Hepatic stellate cell (primary cell): ENCODE measurements around the gene ZNF774.
A peak's percentile ranks its signal among the peaks of the same experiment; 100 is the strongest.
"Not testable (repeated sequence)": the region's sequence is repeated elsewhere in the genome, so short reads cannot be mapped to it uniquely, and the experiment has no call there.

Experiments
- DNase-seq: peaks from one replicate; pipeline ENCODE4 v3.0.0; 2011; ENCODE audit warnings: low spot score

The ZNF774 gene

DNA sequence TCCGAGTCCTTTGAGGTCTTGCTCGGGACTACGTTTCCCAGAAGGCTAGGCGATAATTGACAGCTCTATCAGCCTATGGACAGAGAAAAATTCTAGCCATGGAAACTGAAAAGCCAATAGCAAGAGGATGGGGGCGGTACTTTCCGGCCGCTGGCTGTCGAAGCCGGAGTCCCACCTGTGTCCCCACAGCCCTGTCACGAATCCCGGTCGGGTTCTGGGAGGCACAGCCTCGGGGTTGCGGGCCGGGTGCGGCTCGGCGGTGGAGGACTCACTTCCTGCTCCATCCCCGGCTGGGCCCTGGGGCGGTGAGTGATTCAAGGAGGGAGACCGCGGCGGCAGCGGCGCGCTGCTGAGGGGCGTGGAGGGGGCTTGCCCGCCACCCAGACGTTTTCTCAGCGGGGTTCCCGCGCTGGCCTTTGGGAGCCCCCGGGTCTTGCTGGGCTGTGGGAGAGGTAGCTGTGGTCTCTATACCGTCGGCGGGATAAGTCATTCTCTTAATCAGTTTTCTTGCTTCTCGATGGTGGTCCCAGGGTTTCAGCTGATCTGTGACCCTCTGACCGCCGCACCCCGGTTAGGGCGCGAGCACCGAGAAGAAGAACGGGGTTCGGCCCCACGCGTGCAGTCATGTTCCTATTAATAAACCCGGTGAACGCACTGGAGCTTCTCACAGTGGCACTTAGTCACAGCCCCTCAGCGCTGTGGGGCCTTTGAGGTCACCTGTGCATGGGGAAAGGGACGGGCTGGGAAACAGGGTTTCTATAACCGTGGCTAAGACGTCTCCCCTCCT, at the start of gene ZNF774:
ZNF774 (plus strand) TSS at position 178 of the 787 bp plus-strand sequence. CDS start 2,377 bp downstream, outside the sequence.
- DNase-seq, result peak; percentile 99

DNA sequence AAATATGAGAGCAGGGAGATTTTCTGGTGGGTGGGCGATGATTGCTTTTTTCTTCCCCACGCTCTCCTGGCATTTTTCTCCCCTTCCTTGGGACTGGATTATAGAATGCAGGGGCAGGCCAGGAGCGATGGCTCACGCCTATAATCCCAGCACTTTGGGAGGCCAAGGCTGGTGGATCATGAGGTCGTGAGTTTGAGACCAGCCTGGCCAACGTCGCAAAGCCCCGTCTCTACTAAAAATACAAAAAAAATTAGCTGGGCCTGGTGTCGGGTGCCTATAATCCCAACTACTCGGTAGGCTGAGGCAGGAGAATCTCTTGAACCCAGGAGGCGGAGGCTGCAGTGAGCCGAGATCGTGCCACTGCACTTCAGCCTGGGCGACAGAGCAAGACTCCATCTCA, 46.7 kb upstream of the ZNF774 start:
- DNase-seq, result not testable (repeated sequence)

DNA sequence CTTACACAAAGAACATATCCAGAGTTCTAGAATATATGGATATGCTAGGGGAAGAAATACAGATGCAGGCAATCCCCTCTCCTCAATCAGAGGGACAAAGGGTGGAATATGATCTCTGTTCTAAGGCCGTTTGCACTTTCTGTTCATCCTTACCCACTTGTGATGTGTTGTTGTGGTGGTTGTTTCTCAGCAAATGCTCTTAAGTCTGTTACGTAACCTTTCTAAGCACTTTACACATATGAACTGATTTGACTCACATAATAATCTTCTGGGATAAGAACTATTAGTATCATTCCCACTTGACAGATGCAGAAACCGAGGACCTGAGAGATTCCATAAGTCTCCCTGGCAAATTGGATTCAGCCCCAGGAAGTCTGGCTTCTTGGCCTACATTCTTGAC, 46.2 kb upstream of the ZNF774 start:
- DNase-seq, result no peak

DNA sequence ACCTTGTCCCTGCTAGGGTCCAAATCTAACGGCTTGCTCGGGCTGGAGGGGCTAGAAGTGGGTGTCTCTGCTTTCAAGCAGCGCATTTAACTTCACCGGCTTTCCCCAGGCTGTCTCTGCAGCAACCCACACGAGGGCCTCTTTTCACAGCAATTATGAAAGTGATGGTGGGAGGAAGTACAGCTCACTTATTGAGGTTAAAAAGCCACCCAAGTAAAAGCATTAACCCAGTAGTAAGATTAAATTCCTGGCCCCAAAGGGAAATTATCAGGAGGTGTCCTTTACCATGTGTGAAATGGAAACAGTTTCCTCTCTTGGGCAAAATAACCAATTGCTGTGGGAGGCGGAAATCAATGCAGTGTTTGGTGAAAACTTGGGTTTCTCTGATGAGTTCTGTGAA, 45.5 kb upstream of the ZNF774 start:
- no peak for DNase-seq

DNA sequence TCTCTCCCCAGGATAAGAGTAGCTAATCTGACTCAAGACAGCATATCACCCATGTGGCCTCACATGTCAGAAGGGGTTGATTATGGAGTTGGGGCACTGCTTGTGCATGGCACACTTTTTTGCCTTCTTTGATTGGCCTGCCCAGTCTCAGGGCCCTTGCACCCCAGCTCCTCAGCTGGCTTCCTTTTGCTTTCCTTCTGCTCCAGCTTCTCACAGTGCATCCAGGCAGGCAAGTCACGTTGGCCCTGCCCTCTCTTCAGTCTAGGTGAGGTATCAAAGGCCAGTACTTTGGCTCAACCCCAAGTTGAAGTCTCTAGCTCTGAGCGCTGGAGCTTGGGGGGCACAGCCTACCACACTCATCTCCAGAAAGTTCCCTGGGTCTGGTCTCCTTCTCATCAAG, 44.4 kb upstream of the ZNF774 start:
- DNase-seq, result no peak

DNA sequence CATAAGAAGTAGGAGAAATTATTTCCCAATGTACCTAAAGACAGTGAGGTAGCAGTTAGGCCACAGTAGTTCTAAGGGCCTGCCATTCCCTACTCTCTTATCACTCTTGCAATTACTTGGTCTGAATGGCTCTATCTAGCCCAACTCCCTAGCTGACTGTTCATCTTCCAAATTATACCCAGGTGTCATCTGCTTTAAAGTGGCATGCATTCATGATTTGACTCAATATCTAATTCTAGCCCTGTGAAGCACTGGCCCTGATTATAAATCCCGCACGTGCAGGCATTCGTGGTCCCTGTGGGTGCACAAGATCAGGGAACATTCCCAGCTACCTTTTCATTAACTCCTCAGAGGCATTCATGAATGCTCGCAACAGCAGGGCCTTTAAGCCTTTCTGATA, 43.1 kb upstream of the ZNF774 start:
- no peak for DNase-seq

DNA sequence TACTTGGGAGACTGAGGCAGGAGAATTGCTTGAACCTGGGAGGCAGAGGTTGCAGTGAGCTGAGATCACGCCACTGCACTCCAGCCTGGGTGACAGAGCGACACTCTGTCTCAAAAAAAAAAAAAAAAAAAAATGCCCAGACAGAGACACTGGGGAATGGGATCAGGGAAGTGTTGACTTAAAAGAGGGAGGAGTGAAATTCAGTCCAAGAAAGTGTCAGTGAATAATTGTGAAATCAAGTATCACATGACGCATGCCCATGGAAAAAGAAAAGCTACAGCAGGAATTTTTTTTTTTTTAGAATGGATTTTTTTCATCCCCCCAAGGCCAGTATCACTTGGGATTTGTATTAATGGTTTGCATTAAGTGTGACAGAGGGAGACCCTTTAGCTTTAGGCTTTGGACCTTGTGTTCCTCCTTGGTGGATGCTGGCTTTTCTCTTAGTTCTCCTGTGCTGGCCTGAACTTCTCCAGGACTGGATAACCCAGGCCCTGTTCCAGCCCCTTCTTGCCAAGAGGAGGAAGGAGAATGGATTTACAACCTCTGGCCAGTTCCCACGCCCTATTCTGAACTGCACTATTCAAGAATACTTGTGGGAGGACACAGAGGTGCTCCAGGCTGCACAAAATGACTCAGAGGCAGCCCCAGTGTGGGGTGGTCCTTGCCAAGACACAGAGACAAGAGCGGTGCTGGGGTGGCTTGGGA, 36.7 kb upstream of the ZNF774 start:
- peak; percentile 29 for DNase-seq

DNA sequence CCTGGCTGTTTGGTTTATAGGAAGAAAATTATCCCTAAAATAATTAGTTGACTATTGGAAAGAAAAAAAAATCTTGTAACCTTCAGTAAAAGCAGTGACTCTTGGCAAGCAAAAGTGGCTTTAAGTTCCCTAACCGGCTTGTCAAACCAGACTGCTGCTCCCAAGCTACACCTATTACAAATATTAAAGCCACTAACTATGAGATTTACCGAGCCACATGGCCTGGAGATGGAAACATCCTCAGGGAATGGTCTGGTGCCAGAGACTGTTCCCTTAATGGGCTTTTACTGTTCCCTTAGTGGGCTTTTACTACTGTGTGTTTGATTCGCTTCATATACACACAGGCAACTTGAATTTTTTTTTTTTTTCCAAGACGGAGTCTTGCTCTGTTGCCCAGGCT, 35.9 kb upstream of the ZNF774 start:
- no peak for DNase-seq

DNA sequence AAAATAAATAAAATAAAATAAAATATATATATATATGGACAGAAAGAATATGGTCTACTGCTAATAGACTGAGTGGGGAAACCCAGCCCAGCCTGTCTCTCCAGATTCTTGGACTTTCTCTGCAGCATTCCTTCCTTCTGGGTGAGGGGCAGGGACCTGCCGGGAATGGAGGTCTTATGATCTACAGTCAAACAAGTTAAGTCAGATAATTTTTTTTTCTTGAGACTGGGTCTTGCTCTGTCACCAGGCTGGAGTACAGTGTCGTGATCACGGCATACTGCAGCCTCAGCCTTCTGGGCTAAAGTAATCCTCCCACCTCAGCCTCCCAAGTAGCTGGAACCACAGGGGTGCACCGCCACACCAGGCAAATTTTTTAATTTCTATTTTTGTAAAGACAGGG, 33.5 kb upstream of the ZNF774 start:
- DNase-seq, result no peak

DNA sequence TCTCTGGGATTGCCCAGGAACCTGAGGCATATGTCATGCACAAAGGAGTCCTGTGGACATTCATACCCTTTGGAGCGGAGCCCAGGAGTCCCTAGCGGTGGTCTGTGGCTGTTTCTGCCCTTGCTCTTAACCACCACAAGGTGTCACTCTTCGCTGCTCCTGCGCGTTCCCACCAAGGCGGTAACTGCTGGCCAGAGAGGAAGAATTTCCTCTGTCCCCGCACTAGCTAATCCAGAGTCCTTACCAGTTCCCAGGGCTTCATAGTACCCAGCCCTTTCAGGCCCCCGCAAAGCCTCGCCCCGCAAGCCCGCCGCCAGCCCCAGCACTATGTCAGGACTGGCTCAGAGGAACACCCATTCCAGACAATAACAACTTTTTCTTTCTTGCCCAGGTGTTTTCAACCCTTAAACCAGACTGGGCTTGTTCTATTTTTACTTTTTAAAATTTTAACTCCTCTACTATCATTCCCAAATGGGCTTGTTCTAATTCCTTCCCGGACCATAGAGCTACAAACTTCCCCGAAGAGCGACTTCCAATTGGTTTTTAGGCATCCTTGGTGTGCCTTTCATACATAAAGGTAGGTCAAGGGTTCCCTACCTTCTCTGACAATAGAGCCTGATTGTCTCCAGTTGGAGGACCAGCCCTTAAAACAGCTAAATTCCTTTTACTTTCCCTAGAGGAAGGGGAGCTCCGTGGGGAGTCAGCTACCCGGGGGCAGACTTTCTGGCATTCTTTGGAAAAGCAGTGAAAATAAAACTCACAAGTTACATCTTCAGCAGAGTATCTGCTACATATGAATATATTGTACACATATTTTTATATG, 31.8 kb upstream of the ZNF774 start:
- DNase-seq, result peak; percentile 81

DNA sequence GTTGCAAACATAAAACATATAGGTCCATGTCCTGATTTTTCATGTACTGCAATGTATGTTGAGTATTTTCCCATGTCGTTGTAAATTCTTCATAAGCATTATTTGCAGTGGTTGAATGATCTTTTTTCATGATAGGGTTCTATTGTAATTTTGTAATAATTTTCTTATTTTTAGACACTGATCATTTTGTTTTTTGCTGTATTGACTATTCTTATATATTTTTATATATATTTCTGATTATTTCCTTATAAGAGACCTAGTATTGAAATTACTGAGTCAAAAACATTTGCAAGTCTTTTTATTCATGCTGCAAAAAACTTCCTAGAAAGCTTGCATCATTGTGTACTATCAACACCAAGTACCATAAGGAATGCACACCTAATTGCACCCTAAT, 31.2 kb upstream of the ZNF774 start:
- DNase-seq, result no peak

DNA sequence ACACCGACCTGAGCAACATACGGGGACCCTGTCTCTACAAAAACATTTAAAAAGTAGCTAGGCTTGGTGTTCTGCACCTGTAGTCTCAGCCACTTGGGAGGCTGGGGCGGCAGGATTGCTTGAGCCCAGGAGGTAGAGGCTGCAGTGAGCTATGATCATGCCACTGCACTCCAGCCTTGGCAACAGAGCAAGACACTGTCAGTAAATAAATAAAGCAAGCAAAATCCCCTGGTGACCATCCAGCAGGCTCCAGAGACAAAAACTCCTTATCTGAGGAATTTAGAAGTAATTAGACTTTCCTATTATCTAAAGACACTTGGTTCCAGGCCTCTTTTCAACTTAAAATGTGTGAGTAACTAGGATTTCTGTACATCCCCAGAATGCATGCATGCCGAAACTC, 29.5 kb upstream of the ZNF774 start:
- no peak for DNase-seq

DNA sequence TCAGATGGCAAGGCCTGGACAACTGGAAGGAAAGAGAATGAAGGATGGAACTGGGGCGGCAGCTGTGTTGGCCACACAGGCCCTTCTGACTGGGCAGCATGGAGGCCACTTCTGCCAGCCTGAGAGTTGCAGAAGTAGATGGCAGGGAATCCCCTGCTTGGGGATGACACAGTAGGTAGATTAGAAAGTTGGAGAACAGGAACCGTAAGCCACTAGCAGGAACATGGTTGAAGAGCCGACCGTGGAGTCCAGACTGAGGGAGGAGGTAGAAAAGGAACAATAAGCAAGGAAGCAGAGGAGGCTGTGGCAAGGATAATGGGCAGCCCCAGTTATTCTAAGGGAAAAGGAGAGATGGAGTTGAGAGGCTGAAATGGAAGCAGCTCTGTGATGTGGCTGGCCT, 26.4 kb upstream of the ZNF774 start:
- DNase-seq, result no peak

DNA sequence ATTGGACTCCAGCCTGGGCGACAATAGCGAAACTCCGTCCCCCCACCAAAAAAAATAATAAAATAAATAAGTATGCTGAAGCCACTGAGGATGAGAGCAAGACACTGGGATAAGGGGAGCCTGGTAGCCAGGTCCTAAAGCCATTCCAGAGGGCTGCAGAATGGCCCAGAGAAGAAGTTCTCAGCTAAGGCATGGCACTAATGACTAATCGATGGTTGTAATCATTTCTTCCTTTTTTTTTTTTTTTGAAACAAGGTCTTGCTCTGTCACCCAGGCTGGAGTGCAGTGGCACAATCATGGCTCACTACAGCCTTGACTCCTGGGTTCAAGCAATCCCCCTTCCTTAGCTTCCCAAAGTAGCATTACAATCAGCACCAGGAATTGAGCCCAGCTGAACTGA, 25.6 kb upstream of the ZNF774 start:
- no peak for DNase-seq

DNA sequence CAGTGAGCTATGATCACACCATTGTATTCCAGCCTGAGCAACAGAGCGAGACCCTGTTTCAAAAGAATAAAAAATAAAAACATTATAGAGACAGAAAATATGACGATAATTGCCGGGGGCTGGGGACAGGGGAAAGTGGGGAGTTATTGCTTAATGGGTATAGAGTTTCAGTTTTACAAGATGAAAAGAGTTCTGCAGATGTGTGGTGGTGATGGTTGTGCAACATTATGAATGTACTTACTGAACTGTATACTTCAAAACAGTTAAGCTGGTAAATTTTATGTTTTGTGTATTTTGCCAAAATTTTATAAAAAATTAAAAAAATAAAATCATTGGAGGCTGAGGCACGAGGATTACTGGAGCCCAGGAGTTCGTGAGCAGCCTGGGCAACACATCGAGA, 24.8 kb upstream of the ZNF774 start:
- DNase-seq, result no peak

DNA sequence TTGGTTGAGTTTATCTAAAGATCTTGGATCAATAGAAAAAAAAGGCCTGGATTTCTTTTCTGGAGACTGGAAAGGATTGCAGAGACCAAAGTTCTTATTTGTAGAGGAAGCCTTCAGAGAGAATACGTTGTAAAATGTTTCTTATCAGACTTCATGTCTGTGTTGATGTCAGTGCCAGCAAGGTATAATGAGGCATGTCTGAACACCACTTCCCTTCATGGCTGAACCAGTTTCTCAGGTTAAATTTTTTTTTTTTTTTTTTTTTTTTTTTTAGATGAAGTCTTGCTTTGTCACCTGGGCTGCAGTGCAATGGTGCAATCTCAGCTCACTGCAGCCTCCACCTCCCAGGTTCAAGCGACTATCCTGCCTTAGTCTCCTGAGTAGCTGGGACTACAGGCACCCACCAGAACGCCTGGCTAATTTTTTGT, 17.8 kb upstream of the ZNF774 start:
- DNase-seq, result no peak

DNA sequence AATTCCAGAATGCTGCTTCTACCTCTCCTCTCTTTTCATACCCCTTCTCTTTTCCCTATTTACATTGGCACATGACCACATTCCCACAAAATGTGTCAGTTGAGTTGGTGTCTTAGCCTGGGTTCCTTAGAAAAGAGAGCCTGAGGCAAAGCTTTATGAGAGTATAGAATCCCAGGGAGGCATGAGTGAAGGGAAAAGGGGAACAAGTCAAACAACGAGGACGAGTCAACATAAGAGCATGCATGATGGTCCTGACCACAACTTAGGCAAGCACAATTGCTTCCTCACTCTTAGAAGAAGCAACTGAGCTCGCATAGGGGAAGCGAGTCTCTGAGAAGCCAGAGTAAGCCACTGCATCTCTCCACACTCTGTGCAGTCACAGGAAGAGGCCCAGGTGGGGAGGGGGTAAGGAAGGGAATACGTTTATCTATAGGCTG, 15.4 kb upstream of the ZNF774 start:
- DNase-seq, result peak; percentile 45

DNA sequence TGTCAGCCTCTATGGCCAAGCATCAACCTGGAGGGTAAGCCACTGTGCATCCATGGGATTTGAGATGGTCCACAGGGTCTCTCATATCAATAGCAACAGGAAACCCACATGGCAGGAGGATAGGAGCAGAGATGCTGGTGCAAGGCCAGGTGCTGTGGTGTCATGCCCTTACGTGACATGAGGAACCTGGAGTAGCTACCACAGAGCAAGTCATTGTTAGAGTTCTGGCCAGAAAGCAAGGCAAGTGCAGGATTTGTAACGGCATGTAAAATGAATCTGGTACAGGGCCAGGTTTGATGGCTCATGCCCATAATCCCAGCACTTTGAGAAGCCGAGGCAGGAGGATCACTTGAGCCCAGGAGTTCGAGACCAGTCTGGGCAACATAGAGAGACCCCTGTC, 14.8 kb upstream of the ZNF774 start:
- no peak for DNase-seq

DNA sequence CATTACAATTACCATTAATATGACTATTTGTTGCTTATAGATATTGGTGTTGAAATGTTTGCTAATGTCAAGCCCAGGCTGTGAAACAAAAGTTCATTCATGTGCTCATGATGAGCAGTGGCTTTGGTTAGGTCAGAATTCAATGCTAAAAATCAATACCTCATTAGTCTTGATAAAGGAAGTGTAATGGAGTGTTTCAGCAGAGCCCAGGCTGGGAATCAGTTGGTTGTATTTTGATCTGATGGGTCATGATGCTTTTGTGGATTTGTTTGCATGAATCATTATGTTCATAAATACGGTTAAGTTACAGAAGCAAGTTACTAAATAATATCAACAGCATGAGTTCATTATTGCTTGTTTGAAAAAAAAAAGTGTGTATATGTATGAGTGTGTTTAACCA, 13.6 kb upstream of the ZNF774 start:
- no peak for DNase-seq

DNA sequence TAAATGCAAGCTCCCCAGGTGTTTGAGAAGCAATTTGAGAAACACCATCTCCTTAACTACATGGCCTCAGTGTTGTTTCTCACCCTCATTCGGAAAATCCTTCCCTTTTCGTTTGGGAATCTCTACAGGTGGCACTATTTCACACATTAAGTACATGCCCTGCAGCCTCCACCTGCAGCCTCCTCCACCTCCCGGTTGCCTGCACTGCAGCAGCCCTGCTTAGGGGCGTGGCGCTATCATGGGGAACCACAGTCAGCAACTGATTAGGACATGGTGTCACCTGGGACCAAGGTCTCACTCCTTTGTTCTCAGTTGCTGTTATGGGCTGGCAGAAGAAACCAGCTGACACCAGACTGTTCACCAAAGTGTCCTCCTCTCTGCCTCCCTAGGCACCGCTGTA, 11.7 kb upstream of the ZNF774 start:
- no peak for DNase-seq

DNA sequence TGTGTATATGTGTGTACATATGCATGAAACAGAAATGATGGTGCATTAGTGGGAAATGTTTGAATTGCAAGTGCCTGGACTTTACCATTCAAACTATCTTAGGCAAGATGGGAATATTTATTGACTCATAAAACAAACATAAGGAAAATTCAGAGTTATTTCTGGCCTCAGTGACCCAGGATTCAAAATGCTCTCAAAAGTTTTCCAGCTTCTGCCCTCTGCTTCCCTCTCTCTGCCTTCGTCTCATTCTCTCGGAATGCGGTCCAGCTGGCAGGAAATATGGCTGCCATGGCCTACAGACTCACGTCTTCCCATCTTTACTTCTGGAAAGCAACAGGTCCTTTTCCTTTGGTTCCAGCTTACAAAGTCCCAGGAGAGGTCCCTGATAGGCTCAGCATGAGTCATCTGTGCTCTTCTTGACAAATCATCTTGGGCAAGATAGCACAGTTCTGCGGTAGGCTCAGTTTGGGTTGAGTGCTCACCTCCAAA, 8.7 kb upstream of the ZNF774 start:
- DNase-seq, result peak; percentile 71

DNA sequence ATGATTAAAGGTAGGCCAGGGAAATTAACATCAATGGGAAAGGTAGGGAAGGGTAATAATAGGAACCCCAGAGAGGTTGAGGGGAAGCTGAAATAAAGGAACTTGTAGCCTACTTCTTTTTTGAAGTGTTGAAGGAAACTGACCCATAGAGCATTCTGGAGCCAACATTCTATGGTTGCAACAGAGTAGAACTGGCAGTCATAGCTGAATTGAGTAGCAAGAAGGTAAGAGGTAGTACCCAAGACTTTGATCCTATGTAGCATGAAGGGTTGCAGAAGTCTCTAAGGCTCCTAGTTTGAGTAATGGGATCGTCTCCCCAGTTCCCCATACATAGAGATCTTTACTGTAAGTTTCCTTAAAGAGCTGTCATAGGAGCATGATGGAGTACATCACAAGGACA, 7.4 kb upstream of the ZNF774 start:
- DNase-seq, result no peak

DNA sequence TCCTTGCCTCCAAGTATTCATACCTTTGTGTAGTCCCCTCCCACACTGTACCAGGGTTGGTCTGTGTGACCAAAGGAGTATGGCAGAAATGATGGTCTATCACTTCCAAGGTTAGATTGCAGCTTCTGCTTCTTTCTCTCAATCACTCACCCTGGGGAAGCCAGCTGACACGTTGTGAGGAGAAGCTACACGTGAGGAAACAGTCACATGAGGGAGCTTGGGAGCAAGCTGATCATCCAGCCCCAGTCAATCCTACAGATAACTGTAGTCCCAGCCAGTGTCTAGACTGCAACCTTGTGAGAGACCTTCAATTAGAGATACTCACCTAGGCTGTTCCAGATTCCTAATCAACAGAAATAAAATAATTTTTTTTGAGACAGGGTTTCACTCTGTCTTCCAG, 6.2 kb upstream of the ZNF774 start:
- DNase-seq, result no peak
